ENCODE data around the gene CLDN7. TPM values are rescaled to one million over a fixed set of nuclear protein-coding genes. Genes with fewer than 3 reads are reported as not detected.

Gene CLDN7
- total RNA-seq (2021): 174 and 177 TPM in 2 replicates
- long read RNA-seq, transcript CLDN7-202 (5 exons, 1,228 nt): minor isoform, 18 of 846 reads
- long read RNA-seq, transcript CLDN7-201 (4 exons, 1,542 nt): major isoform, 788 of 846 reads
- long read RNA-seq, partial matches to known transcripts: 6 of 846 reads
- long read RNA-seq, other reads (novel, unspliced or antisense): 31 of 846 reads

- TF ChIP-seq CTCF (conservative IDR thresholded peaks at IDR 0.05): peak; percentile 49; the same call in 2 of the 3 replicates
- Histone ChIP-seq H3K23me2 (ENCODE audit: insufficient read length, low read depth, low read length, poor library complexity, severe bottlenecking) (peaks cover 25% of the 10 kb centered on the region), H4K91ac (ENCODE audit: insufficient read length, low read depth, low read length) (peak within 1 kb of the TSS; percentile 95), H4K20me1 (ENCODE audit: control insufficient read depth, insufficient read depth, insufficient read length) (no peaks in the 10 kb centered on the region), H3K79me1 (ENCODE audit: insufficient read depth, low read depth, low read length, poor library complexity, severe bottlenecking) (no peaks in the 10 kb centered on the region), H3T11ph (ENCODE audit: low read length) (no peak within 1 kb of the TSS), H4K8ac (replicated peaks; ENCODE audit: insufficient read length, low read depth, low read length) (peak within 1 kb of the TSS; percentile 25), H3K27ac (ENCODE audit: insufficient read length, low read depth, low read length) (peak within 1 kb of the TSS; percentile 55), H3K79me2 (ENCODE audit: insufficient read depth, low read length) (peaks cover 7% of the 10 kb centered on the region; the same call in 1 of the 2 replicates), H3K56ac (ENCODE audit: insufficient read length, low read depth, low read length) (no peak within 1 kb of the TSS), H3K9ac (ENCODE audit: extremely low read depth, insufficient read length, low read length) (peak within 1 kb of the TSS; percentile 95), H2BK5ac (ENCODE audit: insufficient read length, low read length) (peak within 1 kb of the TSS; percentile 31), H3K4me2 (ENCODE audit: insufficient read depth, insufficient read length, low read length) (peak within 1 kb of the TSS; percentile 76), H2BK120ac (ENCODE audit: low read depth, low read length, poor library complexity, severe bottlenecking) (peak within 1 kb of the TSS; percentile 39), H3K4ac (ENCODE audit: low read depth, low read length) (peak within 1 kb of the TSS; percentile 91; the same call in 1 of the 2 replicates), H4K5ac (ENCODE audit: insufficient read length, low read depth, low read length) (peak within 1 kb of the TSS; percentile 37), H3K9me3 (ENCODE audit: control insufficient read depth, low read depth, low read length) (no peaks in the 10 kb centered on the region), H3K14ac (ENCODE audit: insufficient read depth, low read length) (peak within 1 kb of the TSS; percentile 98), H3K23ac (ENCODE audit: insufficient read length, low read depth, low read length) (no peak within 1 kb of the TSS), H2BK12ac (ENCODE audit: insufficient read length, low read depth, low read length) (peak within 1 kb of the TSS; percentile 84), H2AK5ac (ENCODE audit: insufficient read length, low read length) (no peak within 1 kb of the TSS), H2AFZ (ENCODE audit: low read length) (no peak within 1 kb of the TSS), H3K4me1 (ENCODE audit: insufficient read depth, low read length) (peaks cover 4% of the 10 kb centered on the region; the same call in 1 of the 2 replicates), H2BK15ac (ENCODE audit: low read depth, low read length) (no peak within 1 kb of the TSS), H3K27me3 (ENCODE audit: insufficient read depth, low read length) (no peaks in the 10 kb centered on the region), H3K18ac (ENCODE audit: insufficient read length, low read depth, low read length) (peak within 1 kb of the TSS; percentile 98), H2BK20ac (ENCODE audit: low read depth, low read length, poor library complexity, severe bottlenecking) (no peak within 1 kb of the TSS)
- peaks cover 2% of the 10 kb centered on the region; the same call in 1 of the 2 replicates for H3K27me3 Mint-ChIP-seq (ENCODE audit: low read depth)
- peaks cover 3 to 30% (median 27%) of the 10 kb centered on the region in 3 experiments for H3K36me3 Mint-ChIP-seq (ENCODE audit: insufficient read depth in 1 of 3, low read depth in 3 of 3)
- DNase-seq: peak; percentile 99
- peak within 1 kb of the TSS; percentile 96 to 100 (median 99) for H3K27ac Mint-ChIP-seq
- H3K4me3 Mint-ChIP-seq: peak within 1 kb of the TSS; percentile 86 to 93
- peaks cover 32 to 48% of the 10 kb centered on the region in 2 experiments for H3K4me1 Mint-ChIP-seq
- no CpG with 5 or more reads among the region's 64 CpGs for WGBS (ENCODE audit: extremely low coverage, insufficient read length, low lambda C conversion rate)
- peaks cover 0 to 4% of the 10 kb centered on the region in 2 experiments; a peak in 1 of 5 replicates for H3K9me3 Mint-ChIP-seq
Measured at GRCh38 chr17:7262192-7262934, at the start of gene CLDN7. CLDN7 (minus strand) TSS chr17:7262478; CDS start chr17:7262043, 435 bp downstream.

All from H9 (cell line).